Activated CD4-positive, alpha-beta T cell treated with anti-CD3 and anti-CD28 coated beads, Interleukin-2, amount 50 U/mL, for 4 hours (primary cell): ENCODE results near the gene CIP2A.
"Not testable (repeated sequence)": the region's sequence is repeated elsewhere in the genome, so short reads cannot be mapped to it uniquely, and the experiment has no call there.

Source experiments
- DNase-seq, 2 experiments: peaks; one replicate each; pipeline ENCODE4 v3.0.0-alpha.2; 2020

Gene CIP2A

DNA sequence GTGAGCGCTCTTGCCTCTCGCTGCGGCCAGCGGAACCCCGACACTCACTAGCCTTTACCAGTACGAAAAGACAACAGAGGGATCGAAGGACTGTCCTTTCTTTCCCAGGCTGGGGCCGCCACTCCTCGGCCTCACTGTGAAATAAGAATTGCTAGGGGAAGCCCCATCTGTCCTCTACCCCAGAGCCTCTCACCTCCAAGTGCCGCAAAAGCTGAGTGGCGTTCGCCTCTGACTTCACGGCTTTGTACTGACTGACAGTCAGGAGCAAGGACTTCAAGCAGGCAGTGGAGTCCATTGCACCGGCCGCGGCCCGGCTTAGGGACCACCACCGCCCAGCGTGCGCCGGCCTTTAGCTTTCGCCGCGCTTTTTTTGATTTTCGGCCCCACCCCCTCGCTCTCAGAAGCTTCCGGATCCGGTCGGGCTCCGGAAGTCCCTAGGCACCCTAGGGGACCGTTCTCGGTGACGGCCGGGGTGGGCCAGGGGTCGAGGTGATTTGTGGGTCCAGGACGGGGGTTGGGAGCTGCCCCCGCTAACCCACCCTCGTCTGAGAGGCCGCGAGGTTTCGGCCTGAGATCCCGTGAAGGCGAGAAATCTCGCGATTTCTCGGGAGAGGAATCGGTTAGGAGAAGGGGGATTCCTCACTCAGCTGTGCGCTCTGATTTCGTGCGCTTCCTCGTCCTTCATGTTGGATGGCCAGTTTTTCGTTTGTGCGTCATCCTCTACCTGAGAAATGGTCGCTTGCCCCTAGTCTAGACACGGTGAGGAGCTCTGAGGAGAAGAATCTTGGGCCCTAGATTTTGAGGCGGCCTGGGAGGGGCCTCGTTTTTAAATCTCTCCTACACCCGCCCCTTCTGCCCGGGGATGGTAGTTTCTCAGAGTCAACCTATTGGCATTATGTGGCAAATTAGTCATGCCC lies at the start of gene CIP2A, which contains the start of gene DZIP3:
Gene CIP2A (minus strand): TSS at position 358 of the 917 bp plus-strand sequence. CDS start 63 bp downstream, at position 295.
Gene DZIP3 (plus strand): TSS at position 642 of the 917 bp plus-strand sequence. CDS start 15,685 bp downstream, outside the sequence.
- peak; percentile 69 to 76 for DNase-seq

DNA sequence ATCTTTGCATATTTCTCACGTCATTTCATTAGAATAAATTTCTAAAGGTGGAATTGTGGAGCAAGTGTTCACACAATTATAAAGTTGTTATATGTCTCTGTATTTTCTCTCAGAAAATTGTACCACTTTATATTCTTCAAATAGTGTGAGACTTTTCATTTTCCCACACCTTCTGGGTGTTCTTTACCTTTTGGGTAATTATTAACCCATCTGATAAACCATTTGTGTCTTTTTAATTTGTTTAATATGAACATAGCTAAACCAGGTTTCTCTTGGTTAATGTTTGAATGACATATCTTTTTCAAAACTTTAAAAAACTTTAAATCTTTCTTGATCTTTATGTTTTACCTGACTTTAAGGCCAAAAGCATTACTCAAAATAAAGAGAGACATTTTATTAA lies 40.7 kb upstream of the CIP2A start:
- no peak for DNase-seq

DNA sequence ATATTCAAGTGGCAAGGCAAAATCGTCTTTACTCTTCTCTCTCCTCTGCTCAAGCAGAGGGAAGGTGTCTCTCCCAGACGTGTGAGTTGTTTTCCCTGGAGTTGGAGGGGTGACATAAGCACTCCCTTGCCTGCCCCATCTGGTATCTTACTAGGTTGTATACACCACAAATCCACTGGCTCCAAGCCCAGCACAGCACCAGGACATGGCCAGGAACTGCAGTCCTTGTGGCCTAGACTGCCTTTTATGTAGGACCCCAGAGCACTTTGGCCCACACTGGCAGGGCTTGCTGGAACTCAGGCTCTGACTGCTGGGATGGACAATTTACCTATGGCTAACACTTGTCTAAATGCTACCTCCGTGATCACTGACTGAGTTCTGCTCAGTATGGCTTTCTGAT lies 34.3 kb upstream of the CIP2A start:
- no peak for DNase-seq

DNA sequence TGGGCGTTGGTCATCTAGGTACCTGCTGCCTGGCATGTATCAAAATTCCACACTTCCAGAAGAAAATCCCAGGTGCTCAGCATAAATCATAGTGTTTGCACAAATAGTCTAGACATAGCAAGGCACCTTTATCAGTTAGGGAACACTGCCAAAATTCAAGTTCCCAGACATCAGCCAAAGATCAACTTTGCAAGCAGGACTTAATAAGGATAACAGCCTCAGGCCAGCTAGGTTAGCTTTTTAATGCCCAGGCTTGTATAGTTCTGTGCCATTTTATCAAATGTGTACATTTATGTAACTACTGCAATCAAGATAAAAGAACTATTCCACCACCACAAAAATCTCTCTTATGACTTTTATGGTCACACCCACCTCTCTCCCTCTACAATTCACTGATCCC lies 31.0 kb upstream of the CIP2A start:
- no peak for DNase-seq

DNA sequence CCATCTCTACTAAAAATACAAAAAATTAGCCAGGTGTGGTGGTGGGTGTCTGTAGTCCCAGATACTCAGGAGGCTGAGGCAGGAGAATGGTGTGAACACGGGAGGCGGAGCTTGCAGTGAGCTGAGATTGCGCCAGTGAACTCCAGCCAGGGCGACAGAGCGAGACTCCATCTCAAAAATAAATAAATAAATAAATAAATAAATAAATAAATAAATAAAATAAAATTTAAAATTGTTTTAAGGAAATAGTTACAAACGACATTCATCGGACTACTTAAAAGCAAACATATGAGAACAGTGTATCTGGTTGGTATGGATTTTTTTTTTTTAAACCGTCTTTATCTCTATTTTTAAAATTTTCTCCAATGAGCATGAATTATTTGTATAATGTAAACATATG lies 26.9 kb upstream of the CIP2A start:
- DNase-seq = not testable (repeated sequence)

DNA sequence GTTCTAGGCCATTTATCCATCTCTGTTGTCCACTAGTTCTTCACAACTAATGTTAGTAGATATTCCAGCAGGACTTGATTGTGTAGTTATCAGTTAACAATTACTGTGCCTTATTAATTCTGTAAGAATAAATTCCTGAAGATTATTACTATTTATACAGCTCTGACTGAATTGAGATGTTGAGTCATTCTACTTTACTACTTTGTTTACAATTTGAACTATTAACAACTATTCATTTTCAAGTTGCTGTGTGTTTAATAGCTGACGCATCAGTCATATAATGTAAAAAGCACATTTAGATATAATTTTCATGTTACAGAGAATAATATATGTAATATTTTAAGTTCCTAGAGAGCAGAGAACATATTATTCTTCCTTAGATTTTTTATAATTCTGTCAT lies 21.4 kb upstream of the CIP2A start:
- no peak for DNase-seq

DNA sequence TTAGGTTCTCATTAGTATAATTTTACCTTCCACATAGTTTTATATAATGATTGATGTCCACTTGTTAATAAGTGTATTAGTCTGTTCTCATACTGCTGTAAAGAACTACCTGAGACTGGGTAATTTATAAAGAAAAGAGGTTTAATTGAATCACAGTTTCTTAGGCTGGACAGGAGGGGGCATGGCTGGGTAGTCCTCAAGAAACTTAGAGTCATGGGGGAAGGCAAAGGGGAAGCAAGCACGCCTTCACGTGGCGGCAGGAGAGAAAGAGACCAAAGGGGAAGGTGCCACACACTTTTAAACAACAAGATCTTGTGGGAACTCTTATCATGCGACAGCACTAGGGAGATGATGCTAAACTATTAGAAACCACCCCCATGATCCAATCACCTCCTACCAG lies 19.5 kb upstream of the CIP2A start:
- DNase-seq = no peak

DNA sequence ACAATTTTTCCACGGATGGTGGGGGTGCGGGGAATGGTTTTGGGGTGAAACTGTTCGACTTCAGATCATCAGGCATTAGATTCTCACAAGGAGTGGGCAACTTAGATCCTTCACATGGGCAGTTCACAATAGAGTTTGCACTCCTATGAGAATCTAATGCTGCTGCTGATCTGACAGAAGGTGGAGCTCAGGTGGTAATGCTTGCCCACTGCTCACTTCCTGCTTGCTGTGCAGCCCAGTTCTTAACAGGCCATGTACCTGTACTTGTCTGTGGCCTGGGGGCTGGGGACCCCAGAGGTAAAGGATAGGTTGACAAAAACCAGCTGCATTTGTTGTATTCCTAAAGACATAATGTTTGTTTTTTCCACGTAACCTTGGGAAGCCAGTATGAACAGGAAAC lies 16.3 kb upstream of the CIP2A start:
- DNase-seq = no peak

DNA sequence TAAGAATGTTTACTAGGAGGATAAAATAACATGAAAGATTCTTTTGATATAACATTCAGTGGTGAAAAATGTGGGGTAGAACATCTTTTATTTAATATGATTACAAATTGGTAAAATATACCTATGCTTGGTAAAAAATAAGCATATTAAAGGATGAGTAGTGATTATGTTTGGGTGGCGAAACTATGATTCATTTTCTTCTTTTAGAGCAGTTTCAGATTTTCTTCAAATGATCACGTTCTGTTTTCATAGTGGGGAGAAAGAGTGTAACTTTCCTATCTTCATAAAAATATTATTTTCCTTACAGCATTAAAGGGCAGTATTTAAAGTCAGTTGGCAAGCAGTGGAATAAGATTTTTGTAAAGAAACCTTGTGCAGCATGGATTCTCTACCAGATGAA lies 15.8 kb upstream of the CIP2A start:
- DNase-seq = no peak

DNA sequence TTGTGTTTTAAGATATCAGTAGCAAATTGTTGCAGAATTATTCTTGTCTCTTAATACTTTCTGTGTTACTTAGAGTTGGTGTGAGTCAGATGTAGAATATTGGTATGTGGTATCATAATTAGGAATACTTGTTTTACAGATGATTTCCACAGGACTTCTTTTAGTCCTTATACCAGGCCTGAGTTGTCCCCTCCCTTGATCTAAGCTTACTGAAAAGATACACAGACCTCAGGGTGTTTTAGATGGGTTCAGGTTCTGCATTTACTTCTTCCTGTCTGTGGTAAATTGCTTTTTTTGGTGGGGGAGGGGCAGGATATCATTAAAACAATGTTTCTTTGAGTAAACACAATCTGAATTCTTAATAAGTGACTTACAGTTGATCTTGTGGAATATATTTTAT lies 14.5 kb upstream of the CIP2A start:
- no peak for DNase-seq

DNA sequence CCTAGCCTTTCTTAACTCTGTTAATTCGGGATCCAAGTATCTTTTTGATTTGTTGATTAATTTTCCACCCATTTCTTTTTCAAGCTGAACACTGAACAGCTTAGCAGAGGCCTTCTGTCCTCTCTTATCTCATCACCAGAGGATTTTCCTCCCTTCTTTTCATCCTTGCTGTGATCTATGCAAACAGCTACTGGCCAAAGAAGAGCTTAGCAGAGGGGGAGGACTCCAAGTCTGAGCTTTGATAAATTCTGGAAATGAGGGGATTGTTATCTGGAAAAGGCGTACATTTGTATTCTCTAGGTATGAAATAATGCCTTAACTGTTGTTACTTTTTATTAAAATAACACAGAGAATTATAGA lies 13.7 kb upstream of the CIP2A start:
- DNase-seq = no peak

DNA sequence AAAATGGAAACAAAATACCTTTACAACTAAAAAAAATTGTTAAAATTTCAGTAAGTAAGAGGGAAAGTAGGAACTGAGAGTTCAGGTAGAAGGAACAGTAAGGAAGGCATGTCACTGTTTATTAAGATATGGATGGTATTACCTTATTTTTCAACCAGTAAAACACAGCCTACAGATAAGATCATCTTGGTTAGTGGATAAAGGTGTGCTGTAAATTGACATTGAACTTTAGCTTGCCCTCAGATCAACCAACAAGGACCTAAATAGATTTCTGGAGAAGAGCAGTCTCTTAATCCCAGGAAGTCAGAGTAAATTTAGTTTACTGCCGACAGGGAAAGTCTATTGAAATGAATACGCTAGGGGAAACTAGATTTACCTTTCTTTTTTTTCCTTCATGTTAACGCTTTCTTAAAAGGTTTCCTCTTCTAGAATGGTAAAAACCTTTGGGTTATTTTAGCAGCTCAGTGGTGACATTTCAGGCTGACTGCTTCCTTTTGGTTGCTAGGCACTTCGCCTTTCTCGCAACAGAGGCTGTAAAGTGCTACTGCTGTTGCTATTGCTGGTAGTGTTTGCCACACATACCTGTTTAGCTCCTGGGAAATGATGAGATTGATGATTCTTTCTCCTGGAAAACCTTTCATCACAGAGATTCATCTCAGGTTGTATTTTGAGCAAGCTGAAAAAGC lies 13.2 kb upstream of the CIP2A start:
- DNase-seq = peak in 1 of 2 experiments; percentile 2

DNA sequence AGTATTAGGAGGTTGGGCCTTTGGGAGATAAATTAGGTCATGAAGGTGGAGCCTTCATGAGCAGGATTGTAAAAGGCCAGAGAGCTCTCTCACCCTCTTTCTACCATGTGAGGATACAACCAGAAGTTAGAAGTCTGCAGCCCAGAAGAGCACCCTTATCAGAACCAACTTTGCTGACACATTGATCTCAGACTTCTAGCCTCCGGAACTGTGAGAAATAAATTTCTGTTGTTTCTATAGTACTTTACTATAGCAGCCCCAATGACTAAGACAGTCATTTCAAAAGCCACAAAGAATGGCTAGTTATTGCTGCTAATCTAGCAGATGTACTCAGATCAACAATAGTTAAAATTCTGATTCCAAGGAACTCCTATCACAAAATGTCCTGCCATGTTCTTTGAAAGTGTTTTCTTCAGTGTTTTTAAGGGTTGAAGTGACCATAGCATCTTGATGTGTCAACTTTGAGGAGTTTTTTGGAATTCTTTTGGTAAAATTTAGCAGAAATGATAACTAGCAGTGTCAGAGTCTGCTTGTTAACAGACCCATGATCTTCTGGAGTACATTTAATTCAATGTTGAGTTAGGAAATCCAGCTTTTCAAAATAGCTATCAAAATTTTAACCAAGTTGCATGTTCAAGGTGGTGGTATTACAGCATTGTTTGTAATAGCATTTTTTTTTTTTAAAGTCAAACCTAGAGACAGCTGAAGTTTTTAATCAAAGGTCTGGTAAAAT lies 10.6 kb upstream of the CIP2A start:
- no peak for DNase-seq

DNA sequence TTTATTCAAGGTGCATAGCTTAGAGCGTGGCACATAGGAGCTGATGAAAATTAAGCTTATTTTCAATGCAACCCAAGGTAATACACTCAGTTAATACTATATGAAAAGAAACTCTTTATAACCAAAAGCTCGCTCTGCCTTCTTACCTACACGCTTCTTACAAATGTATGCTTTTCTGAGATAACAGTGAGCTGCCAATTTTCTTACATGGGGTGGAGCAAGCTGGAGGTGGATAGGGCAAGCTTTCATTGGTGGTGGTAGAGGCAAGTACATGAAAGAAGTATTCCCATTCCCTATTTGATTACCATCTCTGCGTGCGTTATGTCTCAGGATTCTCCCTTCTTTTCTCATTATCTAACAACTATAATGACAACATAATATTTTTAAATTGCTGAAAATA lies 9.1 kb upstream of the CIP2A start:
- DNase-seq = no peak

DNA sequence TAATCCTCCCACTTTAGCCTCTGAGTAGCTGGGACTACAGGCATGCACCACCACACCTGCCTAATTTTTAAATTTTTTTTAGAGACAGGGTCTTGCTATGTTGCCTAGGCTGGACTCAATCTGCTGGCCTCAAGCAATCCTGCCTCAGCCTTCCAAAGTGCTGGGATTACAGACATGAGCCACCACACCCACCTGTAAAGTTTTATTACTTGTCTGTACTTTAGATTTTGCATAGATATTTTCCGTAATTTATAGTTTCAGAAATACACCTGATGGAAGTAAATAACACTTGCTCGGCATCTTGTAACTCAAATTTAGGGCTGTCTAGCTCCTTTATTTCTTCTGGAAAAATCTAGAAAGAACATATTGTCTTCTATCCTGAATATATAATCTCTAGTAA lies 6.1 kb upstream of the CIP2A start:
- DNase-seq = no peak

DNA sequence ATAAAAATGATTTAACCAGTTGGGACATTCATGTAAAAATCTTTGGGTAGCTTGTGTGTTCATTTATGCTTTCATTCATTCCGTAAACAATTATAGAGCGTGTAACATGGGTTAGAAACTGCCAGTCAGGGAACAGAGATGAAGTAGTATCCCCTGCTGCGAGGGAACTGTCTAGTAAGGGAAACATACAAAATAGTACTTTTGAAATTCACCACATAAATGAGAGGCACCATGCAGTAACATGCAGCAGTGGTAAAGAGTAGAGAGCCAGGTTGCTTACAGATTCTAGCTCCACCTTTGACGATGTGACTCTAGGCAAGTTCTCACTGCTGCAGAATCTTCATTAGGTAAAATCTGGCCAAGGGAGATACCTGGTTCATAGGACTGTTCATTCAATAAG lies 1.2 kb upstream of the CIP2A start:
- no peak for DNase-seq

DNA sequence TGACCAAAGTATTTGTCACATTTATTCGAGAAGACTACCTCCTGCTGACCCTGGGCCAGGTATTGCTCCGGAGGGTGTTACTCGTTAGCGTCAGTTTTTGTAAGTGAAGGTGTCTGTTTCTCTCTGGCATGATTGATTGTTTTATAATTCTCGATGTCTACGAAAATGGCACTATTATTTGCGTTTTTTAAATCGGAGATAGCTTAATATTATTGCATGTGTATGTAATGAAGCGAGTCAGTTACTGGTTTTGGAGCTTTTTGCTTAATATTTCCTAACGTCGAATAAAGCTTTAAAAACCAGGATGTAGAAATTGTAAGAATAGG lies 723 bp upstream of the CIP2A start:
- DNase-seq = no peak

DNA sequence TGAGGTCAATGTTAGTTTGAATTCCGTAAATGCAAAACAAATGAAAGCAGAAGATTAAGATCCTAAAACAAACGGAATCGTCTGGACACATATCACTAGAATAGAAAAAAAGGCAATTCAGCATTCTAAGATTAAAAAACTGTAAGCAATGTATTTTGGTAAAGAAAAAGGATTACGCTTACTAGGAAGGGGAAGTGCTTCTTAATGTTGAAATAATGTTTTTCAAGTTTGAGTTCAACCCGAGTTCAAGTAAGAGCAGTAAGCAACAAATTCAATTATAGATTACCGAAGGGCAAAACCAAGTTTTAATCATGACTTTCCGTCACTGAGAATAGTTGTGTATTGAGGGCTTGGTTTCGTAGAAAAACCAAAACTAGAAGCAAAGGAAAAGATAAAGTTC lies 637 bp downstream of the CIP2A start:
- DNase-seq = no peak

DNA sequence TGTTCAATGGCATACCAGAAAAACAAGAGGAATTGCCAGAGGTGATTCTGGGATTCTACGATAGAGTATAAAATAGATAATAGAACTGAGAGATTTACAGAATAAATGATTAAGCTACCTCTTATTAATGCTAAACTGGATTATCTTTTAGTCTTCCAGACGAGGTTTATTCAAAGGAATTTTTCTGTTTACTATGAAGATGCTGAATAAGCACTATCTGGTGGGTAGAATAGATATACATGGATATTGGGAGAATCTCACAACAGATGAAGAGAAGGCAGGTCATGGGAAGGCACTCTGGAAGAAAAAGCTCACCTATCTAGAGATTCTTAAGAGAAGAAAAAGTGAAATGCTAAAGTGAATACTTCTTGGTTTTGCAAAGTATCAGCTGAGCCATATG lies 11.2 kb downstream of the CIP2A start:
- no peak for DNase-seq

DNA sequence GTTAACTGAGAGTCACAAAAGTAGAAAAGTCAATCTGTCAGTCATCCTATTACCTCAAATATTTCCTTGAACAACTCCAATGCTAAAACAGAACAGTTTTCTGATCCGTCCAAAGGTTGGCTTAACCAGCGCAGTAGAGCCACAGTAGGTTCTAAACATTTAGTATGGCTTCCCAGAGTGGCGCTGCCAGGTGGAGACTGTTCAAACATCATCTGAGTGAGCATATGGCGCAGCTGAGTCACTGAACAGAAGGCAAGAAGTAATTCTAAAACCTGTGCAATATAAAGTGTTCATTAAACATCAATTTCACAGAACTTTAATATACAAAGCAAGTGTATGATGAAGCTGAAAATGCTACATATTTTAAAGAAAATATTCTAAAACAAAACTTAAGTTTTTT lies 19.9 kb downstream of the CIP2A start:
- no peak for DNase-seq

DNA sequence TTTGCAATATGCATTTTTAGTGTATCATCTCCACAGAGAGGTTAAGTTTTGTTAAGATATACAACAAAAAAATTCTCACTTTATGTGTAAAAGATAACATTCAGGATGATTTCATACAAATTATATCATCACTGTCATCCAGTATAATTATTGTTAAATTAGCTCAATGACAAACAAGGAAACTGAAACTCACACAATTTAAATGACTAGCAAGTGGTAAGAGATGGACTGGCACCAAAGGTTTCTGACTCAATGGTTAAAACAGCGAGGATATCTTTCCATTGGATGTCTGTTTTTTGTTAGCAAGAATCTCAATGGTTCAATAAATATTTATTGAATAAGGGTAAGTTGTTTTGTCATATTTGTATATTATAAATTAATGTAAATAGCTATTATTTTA lies 22.6 kb downstream of the CIP2A start:
- no peak for DNase-seq

DNA sequence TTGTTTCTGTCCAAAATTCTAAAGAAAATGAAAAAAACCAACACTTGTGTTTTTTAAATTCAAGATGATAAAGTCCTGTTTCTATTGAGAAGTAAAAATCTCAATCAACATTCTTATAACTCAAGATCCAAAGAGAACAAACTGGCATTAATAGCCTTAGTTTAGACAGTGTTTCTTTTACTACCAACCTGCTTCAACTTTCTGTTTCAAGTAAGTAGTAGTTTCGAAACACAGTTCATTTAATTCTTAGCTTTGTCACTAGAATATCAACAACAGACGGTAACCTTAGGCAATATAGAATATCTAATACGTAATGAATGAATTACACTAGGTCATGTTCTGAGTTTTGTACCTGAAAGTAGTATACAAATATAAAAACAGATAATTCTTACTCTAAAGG lies 23.7 kb downstream of the CIP2A start:
- no peak for DNase-seq

DNA sequence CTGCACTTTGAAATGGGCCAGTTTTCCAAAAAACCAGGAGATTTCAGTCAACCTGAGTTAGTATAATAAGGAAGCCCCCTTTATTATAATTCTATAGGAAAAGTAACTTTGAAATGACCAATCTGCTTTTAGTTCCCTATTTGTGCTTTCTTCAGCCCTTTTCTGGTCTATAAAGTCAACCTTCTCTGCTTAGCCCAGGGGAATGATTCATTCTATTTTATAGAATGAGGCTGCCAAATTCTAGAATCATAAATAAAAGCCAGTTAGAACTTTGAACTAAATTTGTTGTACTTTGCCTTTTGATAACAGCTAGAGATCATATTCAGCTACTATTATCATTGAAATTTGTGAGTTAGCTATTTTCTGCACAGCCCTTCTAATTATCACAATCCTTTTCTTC lies 24.7 kb downstream of the CIP2A start:
- DNase-seq = no peak

DNA sequence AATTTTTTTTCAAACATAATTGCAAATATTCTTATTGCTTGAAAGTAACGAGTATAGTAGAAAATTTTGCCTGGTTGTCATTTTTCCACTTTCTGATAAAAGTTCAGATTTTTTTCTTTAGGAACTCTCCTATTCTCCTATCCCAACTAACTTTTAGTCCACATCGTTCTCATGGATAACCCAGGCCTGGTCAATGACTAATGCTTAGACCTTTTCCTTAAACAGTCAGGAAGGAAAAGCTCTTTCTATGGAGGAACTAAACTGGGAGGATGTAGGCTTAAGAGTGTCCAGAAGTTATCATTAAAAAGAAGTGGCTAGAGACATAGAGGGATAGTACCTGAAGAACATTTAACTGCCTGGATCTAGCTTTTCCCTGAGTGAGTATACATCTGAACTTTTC lies 26.7 kb downstream of the CIP2A start:
- no peak for DNase-seq
